K562 (cell line): ENCODE measurements around the gene ZDHHC8. TPM values are rescaled to one million over a fixed set of nuclear protein-coding genes. Genes with fewer than 3 reads are reported as not detected.

ENCODE experiments used
- AFF4 ChIP-seq: sonication (generic); formaldehyde crosslinking; IDR thresholded peaks from 2 replicates; pipeline ENCODE4 v1.8.0; 2023; ENCODE audit warnings: mild to moderate bottlenecking, missing genetic modification reagents
- ATF1 ChIP-seq, 2 experiments: fragments of 450-650 bp in 1 of 2; IDR thresholded peaks; 2 replicates each; pipeline ENCODE4 v1.6.1; 2016; ENCODE audit warnings: missing compliant biosample characterization in 1 of 2, missing genetic modification characterization in 1 of 2
- BACH1 ChIP-seq: fragments of 200-800 bp; sonication (Bioruptor generic); IDR thresholded peaks from 2 replicates; pipeline ENCODE4 v1.6.1; 2016; ENCODE audit warnings: missing genetic modification characterization, missing compliant biosample characterization
- CC2D1A ChIP-seq: fragments of 450-650 bp; IDR thresholded peaks from 2 replicates; pipeline ENCODE4 v1.6.1; 2017; ENCODE audit warnings: mild to moderate bottlenecking
- ELK3 ChIP-seq: fragments of 450-650 bp; formaldehyde crosslinking; IDR thresholded peaks from 2 replicates; pipeline ENCODE4 v1.4.0; 2020; ENCODE audit warnings: mild to moderate bottlenecking
- GTF3C2 ChIP-seq: IDR thresholded peaks from 3 replicates; pipeline ENCODE4 v1.6.1; 2011; ENCODE audit warnings: borderline replicate concordance, mild to moderate bottlenecking, moderate library complexity; ENCODE audit not compliant: insufficient read length; ENCODE audit errors: extremely low read depth
- KAT2B ChIP-seq: IDR thresholded peaks from one replicate; pipeline ENCODE4 v1.6.1; 2012; ENCODE audit warnings: low read depth, mild to moderate bottlenecking, control low read depth, inconsistent platforms, low read length, moderate library complexity
- LEF1 ChIP-seq: fragments of 450-650 bp; IDR thresholded peaks from 2 replicates; pipeline ENCODE4 v1.6.1; 2016; ENCODE audit warnings: mild to moderate bottlenecking
- PRDM10 ChIP-seq: fragments of 450-650 bp; IDR thresholded peaks from 2 replicates; pipeline ENCODE4 v1.6.1; 2018; ENCODE audit not compliant: partially characterized antibody
- SETDB1 ChIP-seq: IDR thresholded peaks from one replicate; pipeline ENCODE4 v1.6.1; 2012; ENCODE audit warnings: low read length, control low read depth, inconsistent platforms
- SREBF2 ChIP-seq: sonication (generic); formaldehyde crosslinking; IDR thresholded peaks from 2 replicates; pipeline ENCODE4 v1.4.0; 2020; ENCODE audit warnings: mild to moderate bottlenecking, missing genetic modification reagents
- STAT5B ChIP-seq: fragments of 250-450 bp; sonication (Bioruptor Pico); IDR thresholded peaks from 2 replicates; pipeline ENCODE4 v1.8.0; 2021; ENCODE audit warnings: mild to moderate bottlenecking, inconsistent platforms
- ZNF134 ChIP-seq: fragments of 250-450 bp; sonication (Bioruptor Pico); conservative IDR thresholded peaks from 2 replicates; pipeline ENCODE4 v1.4.0; 2020
- ZNF324 ChIP-seq: fragments of 250-450 bp; sonication (Bioruptor Pico); IDR thresholded peaks from 2 replicates; pipeline ENCODE4 v1.4.0; 2020; ENCODE audit warnings: mild to moderate bottlenecking
- ZNF354B ChIP-seq: fragments of 250-450 bp; sonication (Bioruptor Pico); IDR thresholded peaks from 2 replicates; pipeline ENCODE4 v1.4.0; 2020
- ZNF583 ChIP-seq: fragments of 250-450 bp; sonication (Bioruptor Pico); IDR thresholded peaks from 2 replicates; pipeline ENCODE4 v1.4.0; 2020
- polyA plus RNA-seq, 8 experiments: library from polyadenylated mRNA; depleted of rRNA in 4 of 8; stranded (reverse) in 5 of 8; unstranded in 3 of 8; fragments of >200 nt; fragmentation: Nextera tagmentation in 2 of 8; fragmentation: Illumina TruSeq in 1 of 8; extraction: Ambion mirVana in 2 of 8; extraction: Trizol in 1 of 8; gene quantifications; 2 replicates each; pipeline versions ENCODE4 v1.2.1 to v1.2.3, GENCODE V29; 2011 to 2014; ENCODE audit warnings: inconsistent platforms in 1 of 8, missing spikeins in 1 of 8
- total RNA-seq, 7 experiments: library from RNA; depleted of rRNA in 6 of 7; stranded (reverse); fragments of >200 nt in 6 of 7; fragmentation: Illumina TruSeq in 2 of 7; extraction: Trizol in 2 of 7; gene quantifications; 2 replicates each; pipeline versions ENCODE4 v1.2.1 to v1.2.3, GENCODE V29; 2011 to 2021; ENCODE audit warnings: low replicate concordance in 1 of 7

Gene ZDHHC8
- total and polyA plus RNA-seq, 9 of the 15 experiments (the other 6 are each of a cell fraction or from before 2014, with no cell fraction given): 0.04 to 109 (median 16.4) TPM

- TF ChIP-seq PRDM10: no peak
- peak; percentile 31 for TF ChIP-seq SETDB1
- peak; percentile 56; the same call in 1 of the 2 replicates for TF ChIP-seq ZNF583 (CRISPR knock-in tag)
- no peak for TF ChIP-seq CC2D1A
- no peak for TF ChIP-seq AFF4 (CRISPR knock-in tag)
- TF ChIP-seq ELK3: no peak
- no peak for TF ChIP-seq LEF1
- TF ChIP-seq ZNF354B (CRISPR knock-in tag): no peak
- TF ChIP-seq ATF1 (CRISPR knock-in tag; IDR thresholded peaks at IDR 0.05): no peak
- TF ChIP-seq ATF1 (tag; IDR thresholded peaks at IDR 0.05): no peak
- no peak for TF ChIP-seq ZNF134
- TF ChIP-seq BACH1 (tag): no peak
- TF ChIP-seq KAT2B: no peak
- no peak for TF ChIP-seq GTF3C2
- TF ChIP-seq SREBF2 (CRISPR knock-in tag): no peak
- TF ChIP-seq ZNF324 (CRISPR knock-in tag): peak; percentile 20; the same call in 1 of the 2 replicates
- TF ChIP-seq STAT5B (CRISPR knock-in tag): no peak
These were observed 21.9 kb upstream of the ZDHHC8 start (continued) for GRCh38 chr22:20109411-20110358.
